Measurements from ENCODE around the gene NOS2.
"Not testable (repeated sequence)": the region's sequence is repeated elsewhere in the genome, so short reads cannot be mapped to it uniquely, and the experiment has no call there.

- TF ChIP-seq, protein P1, sequence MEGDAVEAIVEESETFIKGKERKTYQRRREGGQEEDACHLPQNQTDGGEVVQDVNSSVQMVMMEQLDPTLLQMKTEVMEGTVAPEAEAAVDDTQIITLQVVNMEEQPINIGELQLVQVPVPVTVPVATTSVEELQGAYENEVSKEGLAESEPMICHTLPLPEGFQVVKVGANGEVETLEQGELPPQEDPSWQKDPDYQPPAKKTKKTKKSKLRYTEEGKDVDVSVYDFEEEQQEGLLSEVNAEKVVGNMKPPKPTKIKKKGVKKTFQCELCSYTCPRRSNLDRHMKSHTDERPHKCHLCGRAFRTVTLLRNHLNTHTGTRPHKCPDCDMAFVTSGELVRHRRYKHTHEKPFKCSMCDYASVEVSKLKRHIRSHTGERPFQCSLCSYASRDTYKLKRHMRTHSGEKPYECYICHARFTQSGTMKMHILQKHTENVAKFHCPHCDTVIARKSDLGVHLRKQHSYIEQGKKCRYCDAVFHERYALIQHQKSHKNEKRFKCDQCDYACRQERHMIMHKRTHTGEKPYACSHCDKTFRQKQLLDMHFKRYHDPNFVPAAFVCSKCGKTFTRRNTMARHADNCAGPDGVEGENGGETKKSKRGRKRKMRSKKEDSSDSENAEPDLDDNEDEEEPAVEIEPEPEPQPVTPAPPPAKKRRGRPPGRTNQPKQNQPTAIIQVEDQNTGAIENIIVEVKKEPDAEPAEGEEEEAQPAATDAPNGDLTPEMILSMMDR (IDR thresholded peaks at IDR 0.05): not testable (repeated sequence)
- TF ChIP-seq EP300 (IDR thresholded peaks at IDR 0.05; ENCODE audit: low read depth); POLR2AphosphoS5 (IDR thresholded peaks at IDR 0.05): not testable (repeated sequence)
Observed at GRCh38 chr17:27725982-27726381, 74.3 kb downstream of the NOS2 start.

All from transverse colon (tissue), 4 donors.